Heart left ventricle (tissue), 16 donors: Measurements from ENCODE around the gene ZNF768. TPM values are rescaled to one million over a fixed set of nuclear protein-coding genes. Genes with fewer than 3 reads are reported as not detected.

Experiments used
- ATAC-seq, 4 donors: fragments of 200-7000 bp; cut with Tn5 transposase; one replicate each; pipeline ENCODE4 v1.9.1; 2020 to 2022; ENCODE audit warnings: moderate library complexity in 4 of 4, mild to moderate bottlenecking in 3 of 4, moderate number of reproducible peaks in 1 of 4
- DNase-seq, 5 donors: peaks; one replicate each; pipeline ENCODE4 v3.0.0-alpha.2; 2020
- H3K27ac ChIP-seq, 12 donors: fragments of 200-600 bp; sonication (generic) in 4 of 12; one replicate each; pipeline versions ENCODE4 v1.5.0 to v1.8.0; 2016 to 2022; ENCODE audit warnings: mild to moderate bottlenecking in 2 of 12
- H3K27me3 ChIP-seq, 9 donors: fragments of 200-600 bp; sonication (generic) in 2 of 9; one replicate each; pipeline versions ENCODE4 v1.5.1 to v1.8.0; 2016 to 2022; ENCODE audit warnings: mild to moderate bottlenecking in 3 of 9
- H3K36me3 ChIP-seq, 9 donors: fragments of 200-600 bp; sonication (generic) in 2 of 9; one replicate each; pipeline versions ENCODE4 v1.5.0 to v1.8.0; 2018 to 2022; ENCODE audit warnings: mild to moderate bottlenecking in 2 of 9
- H3K4me1 ChIP-seq, 12 donors: fragments of 200-600 bp; sonication (generic) in 4 of 12; one replicate each; pipeline versions ENCODE4 v1.5.0 to v1.8.0; 2016 to 2022; ENCODE audit warnings: mild to moderate bottlenecking in 3 of 12
- H3K4me3 ChIP-seq, 12 donors: fragments of 200-600 bp; sonication (generic) in 4 of 12; one replicate each; pipeline versions ENCODE4 v1.5.0 to v1.8.0; 2017 to 2022; ENCODE audit warnings: mild to moderate bottlenecking in 9 of 12, moderate library complexity in 4 of 12
- H3K9me3 ChIP-seq, 12 donors: fragments of 200-600 bp; sonication (generic) in 4 of 12; one replicate each; pipeline versions ENCODE4 v1.5.0 to v1.8.0; 2016 to 2022; ENCODE audit warnings: mild to moderate bottlenecking in 1 of 12
- CTCF ChIP-seq, 12 donors: fragments of 200-600 bp; sonication (generic) in 4 of 12; IDR thresholded peaks; one replicate each; pipeline versions ENCODE4 v1.5.0 to v1.8.0; 2018 to 2022; ENCODE audit warnings: antibody characterized with exemption in 12 of 12, mild to moderate bottlenecking in 5 of 12
- POLR2A ChIP-seq, 2 donors: fragments of 450-650 bp; IDR thresholded peaks; one replicate each; pipeline ENCODE4 v1.6.1; 2017; ENCODE audit warnings: antibody characterized with exemption in 2 of 2, mild to moderate bottlenecking in 2 of 2, moderate library complexity in 2 of 2
- WGBS, 4 donors: extraction: QIAGEN DNeasy Blood & Tissue Kit in 2 of 4; methylation state at CpG; one replicate each; pipeline versions ENCODE4 v1.1.5 to v1.1.7; 2013 to 2018; 5-methylcytosine and 5-hydroxymethylcytosine counted together
- intact Hi-C, 10 donors: fragments of 100-400 bp; cut with DNase I; formaldehyde crosslinking; loops; one replicate each; pipeline versions ENCODE4 v1.11.1 to v1.14.2; 2022
- polyA plus RNA-seq, 2 donors: library from polyadenylated mRNA; stranded (reverse); fragments of 200-250 nt; gene quantifications; one replicate each; pipeline ENCODE4 v1.2.3, GENCODE V29; 2013
- total RNA-seq, 9 donors: library from RNA; depleted of rRNA in 2 of 9; stranded (reverse); fragments of >200 nt in 2 of 9; fragmentation: NEBNext Ultra II Directional in 3 of 9; extraction: Animal tissue kit (Norgen Biotek cat#: 25700) in 3 of 9; gene quantifications; one replicate each; pipeline versions ENCODE4 v1.1.0 to v1.2.4, GENCODE V29; 2016 to 2023
- donor health status: ischemic (EF 13 %, LVEDD 7.1; RV severe dilation, severe dysfunction).
- donor health status: healthy with polysubstance abuse.
- donor health status: DM: no; HTN: yes; CAD: no.
- donor health status: DM: no; HTN: no; CAD: no.
- donor health status: ischemic (EF 25% LVEDD 6.9; RV normal size, moderate dysfunction).
- donor health status: ischemic (EF 25% LVEDD 5.7; RV mildly dilated, moderate dysfunction).
- donor health status: healthy.
- donor health status: DM: yes; HTN: yes; CAD: no.
- donor health status: ischemic (EF 35%, LVEDD 5.7; RV mildly dilated, moderate dysfunction).
- donor health status: nonischemic (EF 11% LVEDD 7.7; RV severe dilation, severe dysfunction).
- donor health status: DM: yes; HTN: yes; CAD: no.
- donor health status: PGD.
- donor health status: ischemic (EF 29% LVEDD 5.4; RV normal size, mild dysfunction).
- donor health status: nonischemic (EF 23%, LVEDD 6.1; RV moderate dilation, normal function).

Gene ZNF768
- total and polyA plus RNA-seq, 11 donors, result 38.9 to 88.2 (median 51.6) TPM

DNA sequence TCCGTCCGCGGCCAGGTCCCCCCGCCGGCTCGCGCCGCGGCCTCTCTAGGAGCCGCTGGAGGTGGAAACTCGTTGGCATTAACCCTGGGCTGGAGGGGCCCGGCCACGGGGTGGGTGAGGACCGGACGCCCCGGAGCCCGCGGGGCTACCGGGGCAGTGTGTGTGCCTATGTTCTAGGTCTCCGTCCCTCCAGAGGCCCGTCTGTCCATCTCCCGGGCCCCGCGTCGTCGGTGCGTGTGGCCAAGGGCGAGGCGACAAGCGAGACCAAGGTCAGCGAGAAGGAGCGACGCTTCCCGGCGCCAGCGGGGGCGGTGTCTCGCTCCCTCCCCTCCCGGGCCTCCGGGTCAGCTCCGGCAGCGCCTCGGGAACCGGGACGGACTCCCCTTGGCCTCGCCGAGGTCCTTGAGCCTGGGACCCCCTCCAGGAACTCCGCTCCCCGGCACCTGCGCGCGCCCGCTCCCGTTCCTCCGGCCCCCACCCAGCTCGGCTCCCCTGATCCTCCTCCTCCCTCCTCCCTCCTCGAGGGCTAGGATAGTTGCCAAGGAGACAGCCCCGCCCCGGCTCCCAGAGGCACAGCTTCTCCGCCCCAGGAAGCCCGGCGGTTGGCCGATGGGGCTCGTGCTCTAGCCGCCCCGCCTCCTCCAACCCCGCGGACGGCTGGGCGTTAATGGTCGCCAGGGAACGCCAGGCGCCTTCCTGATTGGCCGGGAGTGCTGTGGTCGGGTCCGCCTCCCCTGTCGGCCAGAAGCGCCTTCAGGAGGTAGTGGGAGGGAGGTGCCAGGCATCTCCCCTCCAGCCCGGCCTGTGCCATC lies 663 bp upstream of the ZNF768 start:
- 0 to 1% (median 0%) methylated on average over 17 to 79 of the region's 79 CpGs for WGBS, 4 donors
- TF ChIP-seq POLR2A (IDR thresholded peaks at IDR 0.05) (peak; percentile 38 to 86), CTCF (IDR thresholded peaks at IDR 0.05) (peak in 10 of 12 donors; percentile 5 to 53 (median 28))
- Histone ChIP-seq H3K27me3 (no peaks in the 10 kb centered on the region), H3K4me3 (peak overlapping the region; percentile 35 to 98 (median 86)), H3K36me3 (peaks cover 0 to 29% (median 21%) of the 10 kb centered on the region in 9 donors), H3K9me3 (no peaks in the 10 kb centered on the region), H3K4me1 (peaks cover 0 to 44% (median 19%) of the 10 kb centered on the region in 12 donors), H3K27ac (peak overlapping the region; percentile 95 to 100 (median 99))
- intact Hi-C loops, result loop anchor here in 9 of 10 donors (1.0 to 10.0 kb wide), 11 partner anchors 31 to 462 kb away; partner anchors contain the start of genes SEPHS2 (in 8 of the 9), ZNF785 (in 3 of the 9), FBRS (in 2 of the 9) and ZNF688 (in 2 of the 9)
- DNase-seq (peak; percentile 99 to 100 (median 99)), ATAC-seq (peak; percentile 93 to 97 (median 94))

DNA sequence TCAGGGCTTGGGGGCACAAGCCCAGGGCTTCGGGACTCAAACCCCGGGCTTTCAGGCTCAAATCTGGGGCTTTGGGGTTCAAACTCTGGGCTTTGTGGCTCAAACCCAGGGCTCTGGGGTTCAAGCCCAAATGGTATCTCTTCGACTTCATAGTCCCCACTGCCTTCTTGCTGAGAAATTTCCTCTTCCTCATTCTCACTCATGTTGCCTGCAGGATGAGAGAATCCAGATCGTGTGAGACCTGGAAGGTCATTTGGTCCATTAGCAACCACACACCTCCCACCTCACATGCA lies 576 bp downstream of the ZNF768 start:
- Histone ChIP-seq H3K27ac (peak overlapping the region; percentile 95 to 100 (median 99)), H3K36me3 (peaks cover 0 to 16% (median 9%) of the 10 kb centered on the region in 9 donors), H3K4me1 (peaks cover 0 to 44% (median 19%) of the 10 kb centered on the region in 12 donors), H3K9me3 (no peaks in the 10 kb centered on the region), H3K27me3 (no peaks in the 10 kb centered on the region), H3K4me3 (peak overlapping the region; percentile 35 to 98 (median 86))
- DNase-seq (no peak), ATAC-seq (no peak)
- 55 to 66% (median 60%) methylated on average over 4 of the region's 4 CpGs for WGBS, 4 donors
- intact Hi-C loops, result loop anchor here in 9 of 10 donors (2.0 to 10.0 kb wide), 10 partner anchors 47 to 461 kb away; partner anchors contain the start of genes SEPHS2 (in 8 of the 9), ZNF785 (in 3 of the 9), FBRS (in 2 of the 9) and ZNF688 (in 2 of the 9)
- TF ChIP-seq POLR2A (IDR thresholded peaks at IDR 0.05) (no peak), CTCF (IDR thresholded peaks at IDR 0.05) (no peak)

DNA sequence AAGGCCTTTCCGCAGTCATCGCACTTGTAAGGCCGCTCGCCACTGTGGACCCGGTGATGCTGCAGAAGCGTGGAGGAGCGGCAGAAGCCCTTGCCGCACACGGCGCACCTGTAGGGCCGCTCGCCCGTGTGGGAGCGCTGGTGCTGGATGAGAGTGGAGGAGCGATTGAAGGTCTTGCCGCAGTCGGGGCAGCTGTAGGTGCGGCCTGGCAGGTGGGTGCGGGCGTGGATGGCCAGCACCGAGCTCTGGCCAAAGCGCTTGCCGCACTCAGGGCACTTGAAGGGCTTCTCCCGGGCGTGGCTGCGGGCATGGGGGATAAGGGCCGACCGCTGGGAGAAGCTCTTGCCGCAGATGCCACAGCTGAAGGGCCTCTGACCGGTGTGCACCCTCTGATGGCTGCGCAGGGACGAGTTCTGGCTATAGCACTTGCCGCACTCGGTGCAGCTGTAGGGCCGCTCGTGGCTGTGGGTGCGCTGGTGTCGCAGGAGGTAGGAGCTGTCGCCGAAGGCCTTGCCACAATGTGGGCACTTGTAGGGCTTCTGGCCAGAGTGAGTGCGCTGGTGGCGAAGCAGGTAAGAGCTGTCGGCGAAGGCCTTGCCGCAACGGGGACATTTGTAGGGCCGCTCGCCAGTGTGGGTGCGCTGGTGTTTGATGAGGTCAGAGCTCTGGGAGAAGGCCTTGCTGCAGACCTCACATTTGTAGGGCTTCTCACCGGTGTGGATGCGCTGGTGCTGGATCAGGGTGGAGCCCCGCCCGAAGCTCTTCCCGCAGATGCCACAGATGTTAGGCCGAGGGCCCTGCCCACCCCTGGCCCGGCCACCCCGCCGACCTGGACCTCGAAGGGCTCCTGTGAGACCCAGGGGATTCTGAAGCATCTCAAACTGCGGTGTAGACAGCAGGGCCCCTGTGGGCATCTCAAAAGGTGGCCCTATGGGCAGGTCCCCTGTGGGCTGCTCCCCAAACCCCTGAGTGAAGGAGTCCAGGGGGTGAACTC lies 1.5 kb downstream of the ZNF768 start:
- Histone ChIP-seq H3K4me3 (no peak overlapping the region), H3K36me3 (peaks cover 0 to 13% (median 8%) of the 10 kb centered on the region in 9 donors), H3K27ac (peak overlapping the region in 1 of 12 donors; percentile 33), H3K27me3 (no peaks in the 10 kb centered on the region), H3K9me3 (no peaks in the 10 kb centered on the region), H3K4me1 (peaks cover 0 to 44% (median 19%) of the 10 kb centered on the region in 12 donors)
- DNase-seq, result no peak
- no peak for ATAC-seq
- intact Hi-C loops, result loop anchor here in 9 of 10 donors (5.0 to 10.0 kb wide), 6 partner anchors 47 to 460 kb away; partner anchors contain the start of genes SEPHS2 (in 7 of the 9), ZNF688 (in 2 of the 9), ALDOA (in 1 of the 9) and DCTPP1 (in 1 of the 9)
- 92 to 95% (median 94%) methylated on average over 42 to 60 of the region's 60 CpGs for WGBS, 4 donors
- TF ChIP-seq POLR2A (IDR thresholded peaks at IDR 0.05) (no peak), CTCF (IDR thresholded peaks at IDR 0.05) (no peak)
